HEK293T (cell line): ENCODE measurements around the gene ADGRB3.

Experiments used
- CTCF ChIA-PET: fragments of 350-600 bp; formaldehyde crosslinking; extraction: SDS; loops from one replicate; lab custom pipeline; 2021; ENCODE audit warnings: antibody characterized with exemption, inconsistent platforms; lab: Yijun Ruan, JAX
- POLR2A ChIA-PET: fragments of 350-600 bp; formaldehyde crosslinking; extraction: SDS; loops from one replicate; lab custom pipeline; 2020; ENCODE audit warnings: antibody characterized with exemption, inconsistent platforms; lab: Yijun Ruan, JAX
- DNase-seq: peaks from one replicate; pipeline ENCODE4 v3.0.0; 2012; ENCODE audit warnings: mixed read lengths; ENCODE audit errors: extremely low spot score
- ARNT ChIP-seq: fragments of 450-650 bp; IDR thresholded peaks from 2 replicates; pipeline ENCODE4 v1.6.1; 2017; ENCODE audit warnings: mild to moderate bottlenecking
- BHLHE40 ChIP-seq: fragments of 450-650 bp; IDR thresholded peaks from 2 replicates; pipeline ENCODE4 v1.6.1; 2016; ENCODE audit warnings: mild to moderate bottlenecking, moderate library complexity, borderline replicate concordance
- CTBP1 ChIP-seq: fragments of 450-650 bp; IDR thresholded peaks from 2 replicates; pipeline ENCODE4 v1.6.1; 2016; ENCODE audit warnings: borderline replicate concordance
- ELF4 ChIP-seq: fragments of 450-650 bp; IDR thresholded peaks from 2 replicates; pipeline ENCODE4 v1.6.1; 2017; ENCODE audit warnings: antibody characterized with exemption
- FOXA1 ChIP-seq: fragments of 450-650 bp; IDR thresholded peaks from 2 replicates; pipeline ENCODE4 v1.6.1; 2016; ENCODE audit warnings: mild to moderate bottlenecking
- FOXK2 ChIP-seq: fragments of 450-650 bp; IDR thresholded peaks from 2 replicates; pipeline ENCODE4 v1.6.1; 2016; ENCODE audit warnings: mild to moderate bottlenecking
- FOXM1 ChIP-seq: fragments of 450-650 bp; IDR thresholded peaks from 2 replicates; pipeline ENCODE4 v1.6.1; 2017; ENCODE audit warnings: mild to moderate bottlenecking, borderline replicate concordance
- HDGF ChIP-seq: fragments of 450-650 bp; IDR thresholded peaks from 2 replicates; pipeline ENCODE4 v1.6.1; 2017; ENCODE audit warnings: antibody characterized with exemption, borderline replicate concordance
- L3MBTL2 ChIP-seq: fragments of 450-650 bp; conservative IDR thresholded peaks from 2 replicates; pipeline ENCODE4 v1.6.1; 2016; ENCODE audit warnings: mild to moderate bottlenecking
- LEF1 ChIP-seq: fragments of 450-650 bp; IDR thresholded peaks from 2 replicates; pipeline ENCODE4 v1.6.1; 2017; ENCODE audit warnings: mild to moderate bottlenecking, borderline replicate concordance
- NFRKB ChIP-seq: fragments of 450-650 bp; IDR thresholded peaks from 2 replicates; pipeline ENCODE4 v1.6.1; 2016; ENCODE audit warnings: mild to moderate bottlenecking, moderate library complexity
- PKNOX1 ChIP-seq: fragments of 450-650 bp; IDR thresholded peaks from 2 replicates; pipeline ENCODE4 v1.6.1; 2016
- SP1 ChIP-seq: fragments of 450-650 bp; IDR thresholded peaks from 2 replicates; pipeline ENCODE4 v1.6.1; 2017
- SUZ12 ChIP-seq: fragments of 450-650 bp; IDR thresholded peaks from 2 replicates; pipeline ENCODE4 v1.6.1; 2016; ENCODE audit warnings: mild to moderate bottlenecking
- TARDBP ChIP-seq: fragments of 450-650 bp; IDR thresholded peaks from 2 replicates; pipeline ENCODE4 v1.6.1; 2016
- ZNF384 ChIP-seq: fragments of 450-650 bp; IDR thresholded peaks from 2 replicates; pipeline ENCODE4 v1.6.1; 2016

ADGRB3 gene

GRCh38 chr6:69368613-69369012 is 733.5 kb downstream of the ADGRB3 start:
- ChIA-PET POLR2A (no interaction called here), CTCF (no interaction called here)
- DNase-seq: no peak
- no peak for TF ChIP-seq NFRKB
- no peak for TF ChIP-seq HDGF
- TF ChIP-seq ZNF384: no peak
- no peak for TF ChIP-seq PKNOX1
- no peak for TF ChIP-seq FOXA1
- TF ChIP-seq TARDBP: no peak
- no peak for TF ChIP-seq L3MBTL2
- no peak for TF ChIP-seq ARNT
- no peak for TF ChIP-seq SP1
- no peak for TF ChIP-seq FOXK2
- TF ChIP-seq FOXM1: no peak
- TF ChIP-seq ELF4: no peak
- TF ChIP-seq BHLHE40: no peak
- no peak for TF ChIP-seq CTBP1
- no peak for TF ChIP-seq SUZ12
- TF ChIP-seq LEF1: no peak

- no peak for TF ChIP-seq NFRKB
- TF ChIP-seq FOXA1: no peak
- TF ChIP-seq SUZ12: no peak
- no peak for TF ChIP-seq L3MBTL2
- TF ChIP-seq TARDBP: no peak
- TF ChIP-seq SP1: no peak
- POLR2A ChIA-PET: no interaction called here
- DNase-seq: no peak
- CTCF ChIA-PET: no interaction called here
Measured at GRCh38 chr6:69370763-69371162, 735.7 kb downstream of the ADGRB3 start.

GRCh38 chr6:69378326-69378725 is 743.2 kb downstream of the ADGRB3 start:
- POLR2A ChIA-PET: no interaction called here

GRCh38 chr6:69379518-69379917 is 744.4 kb downstream of the ADGRB3 start:
- no peak for TF ChIP-seq LEF1
- TF ChIP-seq HDGF: no peak
- TF ChIP-seq SP1: no peak
- no peak for TF ChIP-seq ZNF384
- ChIA-PET CTCF (no interaction called here), POLR2A (no interaction called here)
- DNase-seq: no peak

More at GRCh38 chr6:69378326-69378725, 743.2 kb downstream of the ADGRB3 start:
- CTCF ChIA-PET: no interaction called here
- no peak for DNase-seq
- TF ChIP-seq ELF4: no peak
- TF ChIP-seq FOXA1: no peak
- no peak for TF ChIP-seq ARNT
- TF ChIP-seq SUZ12: no peak
- TF ChIP-seq ZNF384: no peak
- TF ChIP-seq FOXK2: no peak
- TF ChIP-seq CTBP1: no peak
- no peak for TF ChIP-seq NFRKB
- no peak for TF ChIP-seq PKNOX1
- no peak for TF ChIP-seq FOXM1
- TF ChIP-seq BHLHE40: no peak
- TF ChIP-seq L3MBTL2: no peak

- ChIA-PET POLR2A (no interaction called here), CTCF (no interaction called here)
- TF ChIP-seq TARDBP (no peak), CTBP1 (no peak), ARNT (no peak), ELF4 (no peak), SUZ12 (no peak), HDGF (no peak), LEF1 (no peak), FOXK2 (no peak)
- no peak for DNase-seq
Measured at GRCh38 chr6:69383627-69384026, 748.5 kb downstream of the ADGRB3 start.

GRCh38 chr6:69386426-69386825 is 751.3 kb downstream of the ADGRB3 start:
- TF ChIP-seq PKNOX1: no peak
- no peak for TF ChIP-seq NFRKB
- no peak for TF ChIP-seq LEF1
- TF ChIP-seq ELF4: no peak
- TF ChIP-seq CTBP1: no peak
- no peak for TF ChIP-seq ARNT
- TF ChIP-seq SP1: no peak
- no peak for TF ChIP-seq FOXK2
- no peak for TF ChIP-seq SUZ12
- no peak for TF ChIP-seq BHLHE40
- no peak for TF ChIP-seq FOXA1
- TF ChIP-seq L3MBTL2: no peak
- TF ChIP-seq ZNF384: no peak
- TF ChIP-seq HDGF: no peak
- TF ChIP-seq FOXM1: no peak
- TF ChIP-seq TARDBP: no peak
- POLR2A ChIA-PET: no interaction called here
- no peak for DNase-seq
- CTCF ChIA-PET: no interaction called here

GRCh38 chr6:69390125-69390524 is 755.0 kb downstream of the ADGRB3 start:
- POLR2A ChIA-PET: no interaction called here
- CTCF ChIA-PET: no interaction called here
- no peak for TF ChIP-seq NFRKB
- TF ChIP-seq SP1: no peak
- no peak for TF ChIP-seq CTBP1
- no peak for TF ChIP-seq FOXA1
- no peak for TF ChIP-seq TARDBP
- no peak for TF ChIP-seq FOXM1
- TF ChIP-seq FOXK2: no peak
- TF ChIP-seq ELF4: no peak
- no peak for TF ChIP-seq HDGF
- no peak for TF ChIP-seq BHLHE40
- TF ChIP-seq L3MBTL2: no peak
- DNase-seq: no peak
